NCI-H345 treated with DMSO at 0.1 percent for 48 hours (cell line): ENCODE results near the gene PRKD1.
A peak's percentile ranks its signal among the peaks of the same experiment; 100 is the strongest.
"Not testable (repeated sequence)": the region's sequence is repeated elsewhere in the genome, so short reads cannot be mapped to it uniquely, and the experiment has no call there.

Source experiments
- DNase-seq: peaks from one replicate; lab custom pipeline; 2025; ENCODE audit not compliant: unreplicated experiment; lab: John Stamatoyannopoulos, UW

PRKD1 gene

DNA sequence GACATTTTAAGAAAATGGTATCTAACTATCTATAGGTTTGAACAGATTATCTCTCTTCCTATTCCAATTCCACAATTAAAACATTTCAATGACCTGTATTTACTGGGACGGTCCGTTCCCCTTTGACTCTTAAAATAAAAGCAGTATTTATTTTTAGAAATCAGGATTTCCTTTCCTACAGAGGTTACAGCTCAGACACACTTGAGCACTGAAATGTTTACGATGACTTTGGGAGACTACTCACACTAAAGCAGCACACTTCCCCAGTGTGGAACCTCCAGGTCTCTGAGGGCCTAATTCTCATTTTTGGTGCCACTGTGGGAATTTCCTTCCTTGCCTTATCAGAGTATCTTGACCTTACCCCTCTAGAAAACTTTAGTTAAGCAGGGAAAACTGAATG is 181.8 kb downstream of the PRKD1 start:
- DNase-seq = no peak

DNA sequence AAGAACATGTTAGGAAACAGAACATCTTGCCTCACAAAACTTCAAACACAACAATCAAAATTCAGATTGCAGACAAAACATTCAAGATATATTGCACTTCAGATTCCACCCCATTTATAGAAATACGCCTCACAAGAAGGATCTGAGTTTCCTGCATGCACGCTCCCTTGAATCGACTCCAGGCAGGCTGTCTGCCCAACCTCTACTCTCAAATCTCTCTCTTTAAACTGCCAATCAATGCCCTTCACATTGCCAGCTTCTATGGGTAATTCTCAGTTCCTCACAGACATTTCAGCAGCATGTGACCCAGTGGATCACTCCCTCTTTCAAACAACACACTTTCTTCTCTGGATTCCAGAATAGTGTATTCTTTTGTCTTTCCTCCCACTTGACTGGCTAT is 184.1 kb downstream of the PRKD1 start:
- no peak for DNase-seq

DNA sequence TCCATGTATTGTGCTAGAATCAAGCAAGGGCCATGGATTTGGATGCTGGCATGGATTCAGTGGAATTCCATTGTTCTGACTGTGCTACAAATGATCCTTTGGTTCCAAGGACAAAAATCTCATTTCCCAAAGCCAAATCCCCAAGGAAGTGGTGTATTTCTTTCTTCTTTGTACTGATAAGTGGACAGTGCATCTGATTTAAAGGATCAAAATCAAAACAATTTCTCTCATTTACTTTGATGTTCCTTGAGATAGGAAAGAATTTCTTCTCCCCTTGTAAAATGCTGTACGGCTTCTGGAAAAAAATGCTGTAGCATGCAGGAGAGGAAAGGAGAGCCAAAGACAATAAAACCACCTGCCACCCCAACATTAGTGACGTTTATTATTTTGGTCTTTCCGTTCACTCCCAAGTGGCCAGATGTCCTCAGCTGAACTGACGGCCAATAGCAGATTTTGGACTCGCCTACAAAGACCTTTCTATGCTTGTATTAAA is 185.7 kb downstream of the PRKD1 start:
- no peak for DNase-seq

DNA sequence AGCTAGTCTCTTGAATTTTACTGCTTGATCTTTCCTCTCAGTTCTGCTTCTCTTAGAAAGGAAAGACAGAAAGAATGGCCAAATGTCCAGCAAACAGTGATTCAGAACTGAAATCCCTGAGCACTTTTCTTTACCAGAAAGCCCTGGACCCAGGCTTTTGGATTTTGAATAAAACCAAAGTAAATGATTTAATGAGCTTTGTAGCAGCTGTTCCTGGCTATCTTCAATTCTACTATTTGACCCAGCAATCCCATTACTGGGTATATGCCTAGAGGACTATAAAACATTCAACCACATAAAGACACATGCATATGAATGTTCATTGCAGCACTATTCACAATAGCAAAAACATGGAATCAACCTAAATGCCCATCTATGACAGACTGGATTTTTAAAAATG is 187.2 kb downstream of the PRKD1 start:
- DNase-seq = no peak

DNA sequence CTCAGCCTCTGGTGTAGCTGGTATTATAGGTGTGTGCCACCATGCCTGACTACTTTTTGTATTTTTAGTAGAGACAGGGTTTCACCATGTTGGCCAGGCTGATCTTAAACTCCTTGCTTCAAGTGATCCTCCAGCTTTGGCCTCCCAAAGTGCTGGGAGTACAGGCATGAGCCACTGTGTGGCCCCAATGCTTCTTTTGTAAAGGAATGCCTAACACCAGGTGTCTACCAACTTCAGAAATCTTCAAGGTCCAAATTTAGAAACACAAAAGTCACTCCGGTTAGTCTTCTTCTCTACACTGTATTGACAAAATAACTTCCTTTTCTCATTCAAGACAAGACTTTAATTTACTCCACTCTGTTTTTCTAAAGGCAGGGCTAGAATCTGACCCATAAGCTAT is 188.7 kb downstream of the PRKD1 start:
- DNase-seq = no peak

DNA sequence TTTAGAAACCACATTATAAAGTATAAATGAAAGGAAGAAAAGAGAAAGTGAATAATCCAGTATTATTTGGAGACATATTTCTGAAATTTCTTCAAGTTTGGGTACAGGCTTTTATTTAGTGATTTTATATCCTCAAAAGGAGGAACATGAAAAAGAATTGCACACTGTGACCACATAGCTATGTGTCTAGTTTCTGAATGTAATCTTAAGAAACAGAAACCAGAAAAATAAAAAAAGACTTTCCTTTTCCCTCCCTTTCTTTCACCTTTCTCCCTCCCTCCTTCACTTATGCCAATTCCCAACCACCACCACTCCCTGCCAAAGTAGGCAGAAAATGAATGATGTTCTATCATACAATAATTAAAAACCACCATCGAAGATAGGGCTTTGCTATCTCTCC is 189.6 kb downstream of the PRKD1 start:
- DNase-seq = no peak

DNA sequence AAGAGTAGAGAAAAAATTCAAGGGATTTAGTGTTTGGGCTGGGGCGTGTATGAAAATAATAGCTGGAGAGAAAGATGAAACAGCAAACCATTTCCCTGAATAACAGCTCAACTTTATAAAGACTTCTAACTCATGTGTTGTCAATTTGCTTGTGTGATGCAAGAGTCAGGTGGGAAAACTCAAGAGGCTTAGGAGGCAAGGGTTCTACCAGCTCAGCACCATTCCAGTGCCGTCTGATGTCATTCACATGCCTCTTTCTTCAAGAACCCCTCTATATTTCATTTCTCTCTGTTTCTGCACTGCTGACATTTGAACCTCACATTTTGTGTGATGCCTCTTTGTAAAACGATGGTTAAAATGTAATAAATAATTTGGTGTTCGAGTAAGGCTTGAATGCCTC is 192.2 kb downstream of the PRKD1 start:
- no peak for DNase-seq

DNA sequence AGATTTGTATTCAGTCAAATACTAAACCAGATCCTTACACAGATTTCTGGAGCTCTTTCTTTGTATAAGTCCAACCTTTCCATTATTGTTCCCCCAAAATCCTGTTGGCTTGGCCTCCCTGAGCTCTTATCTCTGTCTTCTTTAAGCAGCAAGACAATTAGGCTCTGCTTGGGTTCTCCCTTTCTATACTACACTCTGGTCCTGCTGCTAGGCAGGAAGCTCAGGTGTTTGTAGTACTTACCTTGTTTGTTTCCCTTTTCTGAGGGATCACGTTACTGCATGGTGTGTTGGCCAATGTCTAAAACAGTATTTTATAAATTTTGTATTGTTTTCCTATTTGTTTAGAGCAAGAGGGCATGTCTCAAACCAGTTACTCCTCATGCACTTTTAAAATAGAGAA is 192.9 kb downstream of the PRKD1 start:
- DNase-seq = no peak

DNA sequence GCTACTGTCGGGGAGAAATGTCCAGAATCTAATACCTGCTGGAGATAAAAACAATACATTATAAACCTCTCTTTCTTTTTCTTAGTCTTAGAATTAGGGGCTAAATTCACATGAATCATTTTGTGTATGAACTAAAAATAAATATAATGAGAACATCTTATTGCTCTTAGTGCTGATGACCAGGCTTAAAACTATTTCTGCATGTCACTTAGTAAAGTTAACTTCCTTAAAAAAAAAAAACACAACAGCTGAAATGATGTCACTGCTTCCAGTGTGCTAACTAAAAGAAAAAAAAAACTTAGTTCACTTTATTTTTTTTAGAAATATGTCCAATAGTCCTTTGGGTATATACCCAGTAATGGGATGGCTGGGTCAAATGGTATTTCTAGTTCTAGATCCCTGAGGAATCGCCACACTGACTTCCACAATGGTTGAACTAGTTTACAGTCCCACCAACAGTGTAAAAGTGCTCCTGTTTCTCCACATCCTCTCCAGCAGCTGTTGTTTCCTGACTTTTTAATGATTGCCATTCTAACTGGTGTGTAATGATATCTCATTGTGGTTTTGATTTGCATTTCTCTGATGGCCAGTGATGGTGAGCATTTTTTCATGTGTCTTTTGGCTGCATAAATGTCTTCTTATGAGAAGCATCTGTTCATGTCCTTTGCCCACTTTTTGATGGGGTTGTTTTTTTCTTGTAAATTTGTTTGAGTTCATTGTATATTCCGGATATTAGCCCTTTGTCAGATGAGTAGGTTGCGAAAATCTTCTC is 200.9 kb downstream of the PRKD1 start:
- DNase-seq = not testable (repeated sequence)

DNA sequence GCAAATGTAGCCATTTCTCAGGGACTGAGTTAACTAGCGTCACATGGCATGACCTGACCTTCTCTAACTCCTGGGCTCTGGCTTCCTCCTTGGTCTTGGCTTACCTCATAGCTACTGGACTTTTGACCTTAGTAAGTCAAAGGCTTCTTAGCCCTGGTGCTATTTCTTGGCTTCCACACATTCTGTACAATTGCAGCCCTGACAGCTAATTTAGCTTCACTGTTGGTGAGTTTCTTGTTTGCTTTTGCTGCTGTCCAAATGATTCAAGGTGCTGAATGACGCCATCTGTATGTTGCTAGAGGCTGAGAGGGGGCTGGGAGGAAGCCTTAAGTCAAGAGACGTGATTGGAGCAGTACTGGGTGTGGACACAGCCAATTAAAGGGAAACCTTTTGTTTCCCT is 202.7 kb downstream of the PRKD1 start:
- no peak for DNase-seq

DNA sequence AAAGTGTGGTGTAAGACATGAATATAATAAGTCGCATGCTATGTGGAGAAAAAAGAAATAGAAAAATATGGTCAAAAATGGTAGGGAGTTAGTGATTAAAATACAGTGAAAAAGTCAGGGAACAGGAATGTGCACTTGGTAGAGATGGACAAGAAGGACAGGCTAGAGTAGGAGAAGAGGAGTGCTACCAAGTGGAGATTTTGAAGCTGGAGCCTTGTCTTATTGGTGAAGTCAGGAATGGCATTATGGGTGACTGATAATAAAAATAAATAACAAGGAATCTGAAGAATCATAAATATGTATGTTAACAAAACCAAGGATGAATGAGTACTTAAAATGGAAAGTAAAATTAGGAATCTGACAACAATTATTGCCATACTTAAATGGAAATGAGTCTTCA is 204.8 kb downstream of the PRKD1 start:
- no peak for DNase-seq

DNA sequence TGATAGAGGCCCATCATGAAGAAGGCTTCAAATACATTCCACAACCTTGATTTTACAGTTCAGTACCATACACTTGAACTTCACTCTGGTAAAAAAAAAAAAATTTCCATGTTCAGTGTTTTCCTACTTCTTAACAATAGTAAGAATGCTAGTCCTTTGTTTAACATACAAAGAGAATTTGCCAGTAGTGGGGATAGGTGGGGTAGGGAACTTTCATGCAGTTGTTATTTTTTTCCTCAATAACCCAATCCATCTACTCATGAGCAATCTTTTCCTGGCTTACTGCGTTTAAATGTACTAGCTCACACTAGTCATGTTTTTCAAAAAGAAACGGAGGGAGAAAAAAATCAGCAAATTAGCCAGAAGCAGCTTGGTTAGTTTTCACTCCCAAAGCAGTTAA is 206.1 kb downstream of the PRKD1 start:
- DNase-seq = no peak

DNA sequence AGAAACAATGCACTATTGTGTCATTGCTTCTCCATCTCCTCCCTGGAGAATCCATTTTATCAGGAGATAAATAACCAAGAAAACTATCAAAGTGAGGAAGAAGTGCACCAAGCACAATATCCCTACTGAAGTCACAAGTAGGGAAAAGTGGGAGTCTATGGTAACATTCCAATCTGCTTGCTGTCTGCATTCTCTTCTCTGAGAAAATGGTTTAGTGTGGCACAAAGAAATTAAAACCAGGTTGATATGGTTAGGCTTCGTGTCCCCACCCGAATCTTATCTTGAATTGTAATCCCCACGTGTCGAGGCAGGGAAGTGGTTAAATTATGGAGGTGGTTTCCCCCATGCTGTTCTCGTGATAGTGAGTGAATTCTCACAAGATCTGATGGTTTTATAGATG is 209.7 kb downstream of the PRKD1 start:
- no peak for DNase-seq

DNA sequence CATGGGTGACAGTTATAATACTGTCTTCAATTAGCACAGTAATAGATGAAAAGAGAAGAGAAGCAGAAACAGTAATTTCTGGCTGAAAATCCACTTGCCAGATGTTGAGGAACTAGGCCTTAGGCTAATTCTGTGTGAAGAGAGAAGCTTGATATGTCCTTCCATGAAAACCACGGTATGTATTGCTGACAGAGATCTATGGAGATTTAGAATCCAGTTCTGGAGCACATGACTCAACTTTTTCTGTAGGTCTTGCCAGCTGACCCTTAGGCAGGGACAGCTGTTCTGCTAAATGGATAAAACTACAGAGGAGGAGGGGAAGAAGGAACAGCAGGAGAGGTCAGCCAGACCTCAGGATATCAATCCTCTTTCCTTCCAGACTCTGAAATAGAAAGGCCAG is 211.5 kb downstream of the PRKD1 start:
- DNase-seq = no peak

DNA sequence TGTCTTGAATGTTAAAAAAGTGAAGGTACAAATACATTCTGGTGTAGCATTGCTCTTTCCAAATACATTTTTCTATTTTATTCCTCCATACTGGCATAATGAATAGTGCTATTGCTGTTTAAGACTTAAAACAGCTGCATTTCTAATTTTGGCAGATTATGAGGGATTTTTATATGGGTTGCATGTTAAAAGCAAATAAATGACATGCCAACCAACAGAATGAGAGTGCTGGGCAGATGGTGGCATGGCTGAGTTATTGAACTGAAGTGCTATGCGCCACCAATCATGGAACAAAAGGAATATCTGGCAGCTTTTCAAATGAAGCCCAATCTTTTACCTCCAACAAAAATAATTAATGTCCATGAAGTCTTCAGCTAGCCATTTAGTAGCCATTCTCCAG is 215.0 kb downstream of the PRKD1 start:
- DNase-seq = peak; percentile 5

DNA sequence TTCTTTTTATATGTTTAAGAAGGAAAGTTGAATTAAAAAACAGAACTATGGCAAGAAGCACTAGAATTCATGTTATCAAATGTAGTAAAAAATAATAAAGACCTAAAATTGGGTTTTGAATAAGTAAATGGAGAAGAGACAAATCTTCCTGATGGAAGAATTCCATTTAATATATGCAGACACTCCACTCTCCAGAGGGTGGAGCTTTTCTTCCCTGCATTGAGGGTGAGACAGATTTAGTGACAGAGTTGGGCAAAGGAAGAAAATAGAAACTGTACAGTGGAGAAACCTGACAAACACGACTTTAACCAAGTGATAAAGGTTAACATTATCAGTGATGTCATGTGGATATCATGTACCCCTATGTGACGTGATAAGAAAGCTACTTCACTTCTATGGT is 217.6 kb downstream of the PRKD1 start:
- DNase-seq = no peak

DNA sequence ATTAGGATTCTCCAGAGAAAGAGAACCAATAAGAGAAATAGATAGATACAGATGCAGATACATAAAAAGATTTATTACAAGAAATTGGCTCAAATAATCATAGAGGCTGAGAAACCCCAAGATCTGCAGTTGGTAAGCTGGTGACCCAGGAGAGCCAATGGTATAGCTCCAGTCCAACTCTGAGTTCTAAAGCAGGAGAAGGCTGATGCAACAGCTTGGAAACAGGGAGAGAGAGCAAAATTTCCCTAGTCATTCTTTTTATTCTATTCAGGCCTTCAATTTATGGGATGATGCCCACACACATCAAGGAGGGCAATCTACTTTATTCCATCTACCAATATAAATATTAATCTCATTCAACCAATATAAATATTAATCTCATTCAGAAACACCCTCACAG is 218.2 kb downstream of the PRKD1 start:
- no peak for DNase-seq

DNA sequence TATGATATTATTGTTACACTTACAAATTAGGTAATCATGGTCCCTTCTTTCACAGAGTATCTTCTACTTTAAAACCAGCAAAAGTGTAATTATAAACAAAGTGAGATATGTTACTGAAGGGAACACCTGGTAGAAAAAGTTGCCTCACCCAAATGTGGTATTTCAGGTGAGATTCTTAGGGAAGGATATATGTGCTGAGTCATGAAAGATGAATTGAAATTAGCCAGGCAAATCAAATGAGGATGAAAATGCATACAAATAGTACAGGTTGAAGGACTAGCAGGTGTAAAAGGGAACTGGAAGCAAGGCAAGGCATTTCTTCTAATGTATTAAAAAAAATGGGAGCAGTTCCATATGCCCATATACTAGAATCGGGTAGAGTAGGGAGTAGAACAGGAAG is 220.9 kb downstream of the PRKD1 start:
- no peak for DNase-seq

DNA sequence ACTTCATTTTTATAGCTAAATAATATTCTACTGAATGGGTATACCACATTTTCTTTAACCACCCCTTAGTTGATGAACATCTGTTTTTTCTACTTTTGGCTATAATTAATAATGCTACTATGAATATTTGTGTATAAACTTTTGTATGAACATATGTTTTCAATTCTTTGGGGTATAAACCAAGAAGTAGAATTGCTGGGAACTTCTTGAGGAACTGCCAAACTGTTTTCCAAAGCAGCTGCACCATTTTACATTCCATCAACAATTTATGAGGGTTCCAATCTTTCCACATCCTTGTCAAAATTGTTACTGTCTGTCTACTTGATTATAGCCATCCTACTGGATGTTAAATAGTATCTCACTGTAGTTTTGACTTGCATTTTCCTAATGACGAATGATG is 221.8 kb downstream of the PRKD1 start:
- DNase-seq = no peak

DNA sequence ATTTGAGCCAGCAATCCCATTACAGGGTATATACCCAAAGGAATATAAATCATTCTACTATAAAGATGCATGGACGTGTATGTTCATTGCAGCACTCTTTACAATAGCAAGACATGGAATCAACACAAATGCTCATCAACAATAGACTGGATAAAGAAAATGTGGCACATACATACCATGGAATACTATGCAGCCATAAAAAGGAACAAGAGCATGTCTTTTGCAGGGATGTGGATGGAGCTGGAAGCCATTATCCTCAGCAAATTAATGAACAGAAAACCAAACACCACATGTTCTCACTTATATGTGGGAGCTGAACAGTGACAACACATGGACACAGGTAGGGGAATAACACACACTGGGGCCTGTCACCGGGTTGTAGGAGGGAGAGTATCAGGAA is 238.1 kb downstream of the PRKD1 start:
- not testable (repeated sequence) for DNase-seq

DNA sequence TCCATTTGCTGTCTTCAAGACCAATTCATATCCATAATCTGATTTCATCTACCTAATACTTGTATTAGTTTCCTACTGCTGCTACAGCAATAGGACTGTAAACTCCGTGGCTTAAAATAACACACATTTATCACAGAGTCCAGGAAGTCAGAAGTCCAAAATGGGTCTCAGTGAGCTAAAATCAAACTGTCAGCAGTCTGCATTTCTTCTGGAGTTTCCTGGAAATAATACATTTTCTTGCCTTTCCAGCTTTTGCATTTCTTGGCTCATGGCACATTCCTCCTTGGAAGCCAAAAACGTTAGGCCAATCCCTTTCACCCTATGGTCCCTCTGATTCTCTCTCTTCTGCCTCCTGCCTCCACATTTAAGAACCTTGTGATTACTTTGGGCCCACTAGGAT is 239.8 kb downstream of the PRKD1 start:
- no peak for DNase-seq

DNA sequence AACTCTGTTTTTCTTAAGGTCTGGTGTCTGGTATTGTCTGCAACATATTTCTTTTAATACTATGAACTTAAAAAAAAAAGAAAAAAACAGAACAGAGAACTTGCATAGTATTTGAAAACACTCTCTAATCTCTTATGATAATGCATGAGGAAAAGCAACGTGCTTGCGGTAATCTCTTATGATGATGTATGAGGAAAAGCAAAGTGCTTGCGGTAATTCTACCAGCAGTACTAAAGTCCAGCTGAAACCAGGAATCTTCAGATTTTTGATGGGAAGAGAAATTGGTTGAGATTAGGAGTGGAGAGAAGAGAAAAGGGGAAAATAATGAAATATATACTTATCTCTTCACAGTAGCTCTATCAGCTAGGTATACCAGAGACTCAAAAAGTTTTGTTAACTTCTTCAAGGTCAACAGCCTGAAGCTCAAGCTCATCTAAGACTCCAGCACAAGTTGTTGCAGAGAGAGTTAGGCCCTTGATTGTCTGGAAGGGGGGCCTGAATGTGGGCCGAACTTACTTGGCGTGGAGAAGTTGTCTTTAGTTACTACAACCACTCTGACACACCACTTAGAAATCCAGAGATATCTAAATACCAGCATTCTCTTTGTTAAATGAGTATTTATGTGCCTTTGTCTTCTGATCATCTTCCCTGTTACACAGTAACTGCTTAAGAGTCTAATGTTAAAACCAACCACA is 240.4 kb downstream of the PRKD1 start:
- DNase-seq = no peak

DNA sequence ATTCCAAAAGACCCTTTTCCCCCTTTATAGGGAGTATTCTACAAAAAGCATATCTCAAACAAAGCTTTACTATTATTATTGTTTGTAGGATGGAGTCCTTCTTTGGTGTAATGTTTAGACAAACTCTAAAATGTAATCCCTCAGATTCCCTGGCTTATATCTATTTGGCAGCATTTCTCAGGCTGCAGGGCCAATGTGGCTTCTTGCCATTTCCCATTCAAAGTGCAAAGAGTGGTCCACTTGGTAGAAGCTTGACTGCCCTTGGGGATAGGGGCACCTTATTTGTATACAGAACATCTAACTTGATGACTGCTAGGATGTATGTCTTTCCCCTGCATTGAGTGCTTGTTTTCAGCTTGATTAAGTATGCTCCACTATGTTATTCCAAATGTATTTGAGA is 242.7 kb downstream of the PRKD1 start:
- DNase-seq = no peak
